GM13977 (cell line): ENCODE data around the gene PRMT6.
"Not testable (repeated sequence)": the region's sequence is repeated elsewhere in the genome, so short reads cannot be mapped to it uniquely, and the experiment has no call there.

ENCODE experiments used
- DNase-seq: peaks from one replicate; pipeline ENCODE4 v3.0.0; 2012; ENCODE audit warnings: low spot score
- CTCF ChIP-seq: IDR thresholded peaks from 2 replicates; pipeline ENCODE4 v1.5.1; 2012; ENCODE audit warnings: mild to moderate bottlenecking, control low read depth; ENCODE audit not compliant: insufficient read depth; ENCODE audit errors: extremely low read depth, missing control alignments
- in situ Hi-C: fragments of 300-500 bp; cut with MboI; formaldehyde crosslinking; loops from one replicate; pipeline ENCODE4 v1.12.0; 2022; ENCODE audit warnings: low sequenced_read_pairs, low pct_unique_long_range_greater_than_20kb, mixed read lengths, inconsistent platforms; ENCODE audit not compliant: unreplicated experiment

Gene PRMT6

GRCh38 chr1:107056426-107057196 is at the start of gene PRMT6:
Gene PRMT6 (plus strand): TSS chr1:107056674. CDS start chr1:107056716, 42 bp downstream.
- peak; percentile 83 for DNase-seq
- in situ Hi-C loops, result no loop called here
- peak; percentile 34 for TF ChIP-seq CTCF

GRCh38 chr1:107009281-107009680 is 47.2 kb upstream of the PRMT6 start:
- no peak for DNase-seq
- TF ChIP-seq CTCF, result no peak
- in situ Hi-C loops, result no loop called here

- no peak for TF ChIP-seq CTCF
- in situ Hi-C loops, result no loop called here
- DNase-seq, result no peak
These were observed 45.9 kb upstream of the PRMT6 start for GRCh38 chr1:107010582-107010981.

- in situ Hi-C loops, result no loop called here
- peak; percentile 17 for DNase-seq
- TF ChIP-seq CTCF, result no peak
These were observed 40.0 kb upstream of the PRMT6 start for GRCh38 chr1:107016376-107016978.

- DNase-seq, result no peak
- in situ Hi-C loops, result no loop called here
- TF ChIP-seq CTCF, result no peak
These were observed 38.0 kb upstream of the PRMT6 start for GRCh38 chr1:107018445-107018844.

GRCh38 chr1:107019166-107019565 is 37.3 kb upstream of the PRMT6 start:
- TF ChIP-seq CTCF, result no peak
- DNase-seq, result no peak
- in situ Hi-C loops, result no loop called here

GRCh38 chr1:107038874-107039273 is 17.6 kb upstream of the PRMT6 start:
- in situ Hi-C loops, DNase-seq: not testable (repeated sequence)

GRCh38 chr1:107044310-107045220 is 11.9 kb upstream of the PRMT6 start:
- in situ Hi-C loops, DNase-seq: not testable (repeated sequence)
